Small intestine (tissue), 7 donors: ENCODE results near the gene BLOC1S5. TPM values are rescaled to one million over a fixed set of nuclear protein-coding genes. Genes with fewer than 3 reads are reported as not detected.

Experiments
- DNase-seq, 2 donors: peaks; one replicate each; pipeline versions ENCODE4 v3.0.0 to v3.0.0-alpha.2; 2013
- FAIRE-seq: peaks from 2 replicates; lab custom pipeline; 2012; peaks lifted over from hg19 to GRCh38; lab: Jason Lieb, UNC
- H3K27ac ChIP-seq, 3 donors: one replicate each; pipeline ENCODE4 v1.5.1; 2013; ENCODE audit warnings: low read length in 2 of 3, mild to moderate bottlenecking in 2 of 3, control low read depth in 1 of 3, inconsistent platforms in 1 of 3, low read depth in 1 of 3, moderate library complexity in 1 of 3
- H3K27me3 ChIP-seq, 3 donors: one replicate each; pipeline ENCODE4 v1.6.1; 2013; ENCODE audit warnings: low read length in 3 of 3, inconsistent platforms in 1 of 3; ENCODE audit not compliant: control insufficient read depth in 3 of 3, insufficient read depth in 3 of 3
- H3K36me3 ChIP-seq, 3 donors: one replicate each; pipeline ENCODE4 v1.6.1; 2013; ENCODE audit warnings: low read length in 3 of 3, inconsistent platforms in 1 of 3, low read depth in 1 of 3, mild to moderate bottlenecking in 1 of 3, moderate library complexity in 1 of 3; ENCODE audit not compliant: control insufficient read depth in 3 of 3, insufficient read depth in 2 of 3
- H3K4me1 ChIP-seq, 3 donors: one replicate each; pipeline ENCODE4 v1.6.1; 2013; ENCODE audit warnings: low read length in 2 of 3, inconsistent platforms in 1 of 3, low read depth in 1 of 3, mild to moderate bottlenecking in 1 of 3, moderate library complexity in 1 of 3; ENCODE audit not compliant: control insufficient read depth in 3 of 3, insufficient read depth in 2 of 3
- H3K4me3 ChIP-seq, 3 donors: one replicate each; pipeline ENCODE4 v1.5.1; 2013; ENCODE audit warnings: low read length in 3 of 3, control low read depth in 1 of 3, inconsistent platforms in 1 of 3, low read depth in 1 of 3, mild to moderate bottlenecking in 1 of 3, moderate library complexity in 1 of 3
- H3K9me3 ChIP-seq, 2 donors: one replicate each; pipeline ENCODE4 v1.6.1; 2013; ENCODE audit warnings: low read depth in 1 of 2, low read length in 1 of 2; ENCODE audit not compliant: control insufficient read depth in 2 of 2, insufficient read depth in 1 of 2
- WGBS, 3 donors: extraction: QIAGEN DNeasy Blood & Tissue Kit; methylation state at CpG; one replicate each; pipeline ENCODE4 v1.1.7; 2013; 5-methylcytosine and 5-hydroxymethylcytosine counted together
- polyA plus RNA-seq, 4 donors: library from polyadenylated mRNA; stranded (reverse) in 3 of 4; unstranded in 1 of 4; fragments of 200-250 nt in 3 of 4; fragments of 120-200 nt in 1 of 4; gene quantifications; one replicate each; pipeline versions ENCODE4 v1.2.1 to v1.2.3, GENCODE V29; 2013
- donor health status: healthy with polysubstance abuse.
- donor health status: control.
- donor health status: control.
- donor health status: Bipolar disorder and iron deficiency.
- donor health status: healthy.

The BLOC1S5 gene
- polyA plus RNA-seq, 4 donors, result 3.2 to 14.2 (median 8.5) TPM

GRCh38 chr6:8075704-8076103 is 11.5 kb upstream of the BLOC1S5 start:
- Histone ChIP-seq H3K9me3 (no peaks in the 10 kb centered on the region), H3K4me1 (peaks cover 0 to 3% (median under 1%) of the 10 kb centered on the region in 3 donors), H3K36me3 (no peaks in the 10 kb centered on the region), H3K27ac (no peak overlapping the region), H3K4me3 (no peak overlapping the region), H3K27me3 (no peaks in the 10 kb centered on the region)
- 79 to 89% (median 83%) methylated on average over 3 of the region's 3 CpGs for WGBS, 3 donors
- FAIRE-seq (no peak), DNase-seq (no peak)

GRCh38 chr6:8075185-8075584 is 11.0 kb upstream of the BLOC1S5 start:
- FAIRE-seq, result no peak
- no peaks in the 10 kb centered on the region for H3K36me3 ChIP-seq
- 84 to 92% (median 84%) methylated on average over 4 of the region's 4 CpGs for WGBS, 3 donors

GRCh38 chr6:8074213-8074612 is 10.0 kb upstream of the BLOC1S5 start:
- DNase-seq, result no peak
- no peaks in the 10 kb centered on the region for H3K27me3 ChIP-seq
- H3K9me3 ChIP-seq, result no peaks in the 10 kb centered on the region
- H3K4me3 ChIP-seq, result no peak overlapping the region
- WGBS, 3 donors, result 80 to 83% (median 81%) methylated on average over 4 of the region's 4 CpGs
- FAIRE-seq, result no peak
- no peaks in the 10 kb centered on the region for H3K36me3 ChIP-seq
- no peaks in the 10 kb centered on the region for H3K4me1 ChIP-seq
- no peak overlapping the region for H3K27ac ChIP-seq

More at GRCh38 chr6:8075185-8075584, 11.0 kb upstream of the BLOC1S5 start:
- Histone ChIP-seq H3K4me3 (no peak overlapping the region), H3K9me3 (no peaks in the 10 kb centered on the region), H3K27ac (no peak overlapping the region), H3K4me1 (peaks cover 0 to 3% (median 0%) of the 10 kb centered on the region in 3 donors), H3K27me3 (no peaks in the 10 kb centered on the region)
- DNase-seq, result no peak

GRCh38 chr6:8073758-8074157 is 9.6 kb upstream of the BLOC1S5 start:
- WGBS, 3 donors, result 62 to 86% (median 83%) methylated on average over 3 of the region's 3 CpGs
- no peak for FAIRE-seq
- H3K4me3 ChIP-seq, result no peak overlapping the region
- H3K4me1 ChIP-seq, result no peaks in the 10 kb centered on the region
- H3K36me3 ChIP-seq, result no peaks in the 10 kb centered on the region
- H3K27ac ChIP-seq, result no peak overlapping the region
- no peaks in the 10 kb centered on the region for H3K27me3 ChIP-seq
- no peak for DNase-seq
- H3K9me3 ChIP-seq, result no peaks in the 10 kb centered on the region

GRCh38 chr6:8070718-8071117 is 6.5 kb upstream of the BLOC1S5 start:
- no peaks in the 10 kb centered on the region for H3K27me3 ChIP-seq
- 90 to 92% (median 92%) methylated on average over 8 of the region's 8 CpGs for WGBS, 3 donors

GRCh38 chr6:8069631-8070284 is 5.6 kb upstream of the BLOC1S5 start:
- Histone ChIP-seq H3K9me3 (no peaks in the 10 kb centered on the region), H3K27ac (no peak overlapping the region), H3K4me1 (peaks cover 2 to 9% (median 4%) of the 10 kb centered on the region in 3 donors), H3K36me3 (no peaks in the 10 kb centered on the region), H3K4me3 (no peak overlapping the region), H3K27me3 (no peaks in the 10 kb centered on the region)
- FAIRE-seq (no peak), DNase-seq (no peak)
- WGBS, 3 donors, result 70 to 80% (median 78%) methylated on average over 3 of the region's 3 CpGs

More at GRCh38 chr6:8070718-8071117, 6.5 kb upstream of the BLOC1S5 start:
- no peak for FAIRE-seq
- H3K4me1 ChIP-seq, result peaks cover 0 to 1% (median 0%) of the 10 kb centered on the region in 3 donors
- H3K36me3 ChIP-seq, result no peaks in the 10 kb centered on the region
- no peak for DNase-seq
- H3K4me3 ChIP-seq, result no peak overlapping the region
- H3K9me3 ChIP-seq, result no peaks in the 10 kb centered on the region
- no peak overlapping the region for H3K27ac ChIP-seq

- H3K9me3 ChIP-seq, result no peaks in the 10 kb centered on the region
- no peaks in the 10 kb centered on the region for H3K27me3 ChIP-seq
- H3K36me3 ChIP-seq, result no peaks in the 10 kb centered on the region
- H3K27ac ChIP-seq, result no peak overlapping the region
- WGBS, 3 donors, result 80 to 89% (median 83%) methylated on average over 4 of the region's 4 CpGs
- H3K4me3 ChIP-seq, result no peak overlapping the region
- DNase-seq, result no peak
- FAIRE-seq, result no peak
- H3K4me1 ChIP-seq, result peaks cover 2 to 9% (median 5%) of the 10 kb centered on the region in 3 donors
Measured at GRCh38 chr6:8069151-8069550, 5.0 kb upstream of the BLOC1S5 start.

GRCh38 chr6:8066108-8066507 is 1.9 kb upstream of the BLOC1S5 start:
- no peaks in the 10 kb centered on the region for H3K9me3 ChIP-seq

More at GRCh38 chr6:8066108-8066507, 1.9 kb upstream of the BLOC1S5 start:
- H3K27ac ChIP-seq, result no peak overlapping the region
- FAIRE-seq, result no peak
- H3K4me1 ChIP-seq, result peaks cover 2 to 9% (median 5%) of the 10 kb centered on the region in 3 donors
- no peak for DNase-seq
- H3K36me3 ChIP-seq, result no peaks in the 10 kb centered on the region
- H3K27me3 ChIP-seq, result no peaks in the 10 kb centered on the region
- H3K4me3 ChIP-seq, result no peak overlapping the region
- 95 to 98% (median 97%) methylated on average over 4 of the region's 4 CpGs for WGBS, 3 donors
